HG02798 (cell line): ENCODE results near the gene ZMAT3.
"Not testable (repeated sequence)": the region's sequence is repeated elsewhere in the genome, so short reads cannot be mapped to it uniquely, and the experiment has no call there.

Experiments
- ATAC-seq: cut with Tn5 transposase; IDR thresholded peaks from one replicate; pipeline ENCODE4 v1.9.1; 2021; ENCODE audit warnings: mild to moderate bottlenecking; ENCODE audit not compliant: unreplicated experiment, poor library complexity

Gene ZMAT3

GRCh38 chr3:179071323-179072099, at the start of gene ZMAT3:
Gene ZMAT3 (minus strand): TSS chr3:179071809. CDS start chr3:179067752, 4,057 bp downstream.
- ATAC-seq = peak; percentile 73

- no peak for ATAC-seq
Measured at GRCh38 chr3:179116816-179117215, 45.2 kb upstream of the ZMAT3 start.

GRCh38 chr3:179115444-179115843, 43.8 kb upstream of the ZMAT3 start:
- not testable (repeated sequence) for ATAC-seq

- no peak for ATAC-seq
Measured at GRCh38 chr3:179113903-179114302, 42.3 kb upstream of the ZMAT3 start.

GRCh38 chr3:179108086-179108485, 36.5 kb upstream of the ZMAT3 start:
- ATAC-seq = no peak

GRCh38 chr3:179107617-179108016, 36.0 kb upstream of the ZMAT3 start:
- ATAC-seq = no peak

- no peak for ATAC-seq
Measured at GRCh38 chr3:179105881-179106280, 34.3 kb upstream of the ZMAT3 start.

GRCh38 chr3:179100652-179101051, 29.0 kb upstream of the ZMAT3 start:
- ATAC-seq = no peak

- ATAC-seq = no peak
Measured at GRCh38 chr3:179098388-179099077, 26.9 kb upstream of the ZMAT3 start.

- no peak for ATAC-seq
Measured at GRCh38 chr3:179093807-179094206, 22.2 kb upstream of the ZMAT3 start.

GRCh38 chr3:179091113-179091512, 19.5 kb upstream of the ZMAT3 start:
- no peak for ATAC-seq

GRCh38 chr3:179088306-179088705, 16.7 kb upstream of the ZMAT3 start:
- no peak for ATAC-seq

GRCh38 chr3:179083977-179084376, 12.4 kb upstream of the ZMAT3 start:
- ATAC-seq = peak; percentile 55

GRCh38 chr3:179082416-179082815, 10.8 kb upstream of the ZMAT3 start:
- ATAC-seq = no peak

GRCh38 chr3:179081885-179082284, 10.3 kb upstream of the ZMAT3 start:
- ATAC-seq = no peak

- ATAC-seq = no peak
Measured at GRCh38 chr3:179079537-179079936, 7.9 kb upstream of the ZMAT3 start.

- ATAC-seq = peak; percentile 34
Measured at GRCh38 chr3:179076243-179077027, 4.8 kb upstream of the ZMAT3 start.

GRCh38 chr3:179074656-179075055, 3.0 kb upstream of the ZMAT3 start:
- ATAC-seq = peak; percentile 19

- no peak for ATAC-seq
Measured at GRCh38 chr3:179073816-179074215, 2.2 kb upstream of the ZMAT3 start.

GRCh38 chr3:179072100-179072438, 460 bp upstream of the ZMAT3 start:
- peak; percentile 19 for ATAC-seq

- no peak for ATAC-seq
Measured at GRCh38 chr3:179071027-179071322, 634 bp downstream of the ZMAT3 start.
